HG03521 (cell line): ENCODE data around the gene PCLO.
"Not testable (repeated sequence)": the region's sequence is repeated elsewhere in the genome, so short reads cannot be mapped to it uniquely, and the experiment has no call there.

Experiments used
- ATAC-seq: cut with Tn5 transposase; IDR thresholded peaks from one replicate; pipeline ENCODE4 v1.9.1; 2021; ENCODE audit warnings: mild to moderate bottlenecking, moderate library complexity; ENCODE audit not compliant: unreplicated experiment

PCLO gene

GRCh38 chr7:82750007-82750406 is 412.7 kb downstream of the PCLO start:
- ATAC-seq: no peak

- no peak for ATAC-seq
These were observed 416.9 kb downstream of the PCLO start for GRCh38 chr7:82745820-82746219.

GRCh38 chr7:82745117-82745516 is 417.6 kb downstream of the PCLO start:
- ATAC-seq: no peak

- no peak for ATAC-seq
These were observed 420.5 kb downstream of the PCLO start for GRCh38 chr7:82742163-82742562.

- ATAC-seq: no peak
These were observed 421.2 kb downstream of the PCLO start for GRCh38 chr7:82741493-82741892.

GRCh38 chr7:82740246-82740848 is 422.3 kb downstream of the PCLO start:
- ATAC-seq: no peak

GRCh38 chr7:82736633-82737032 is 426.1 kb downstream of the PCLO start:
- ATAC-seq: no peak

GRCh38 chr7:82732677-82733076 is 430.0 kb downstream of the PCLO start:
- no peak for ATAC-seq

- ATAC-seq: no peak
These were observed 433.3 kb downstream of the PCLO start for GRCh38 chr7:82729172-82730030.

- ATAC-seq: no peak
These were observed 436.5 kb downstream of the PCLO start for GRCh38 chr7:82726038-82726800.

GRCh38 chr7:82723411-82723810 is 439.3 kb downstream of the PCLO start:
- ATAC-seq: no peak

GRCh38 chr7:82722946-82723345 is 439.7 kb downstream of the PCLO start:
- ATAC-seq: no peak

GRCh38 chr7:82715344-82715743 is 447.3 kb downstream of the PCLO start:
- no peak for ATAC-seq

GRCh38 chr7:82714883-82715282 is 447.8 kb downstream of the PCLO start:
- ATAC-seq: no peak

- no peak for ATAC-seq
These were observed 449.2 kb downstream of the PCLO start for GRCh38 chr7:82713506-82713905.

GRCh38 chr7:82706344-82706743 is 456.3 kb downstream of the PCLO start:
- not testable (repeated sequence) for ATAC-seq

- no peak for ATAC-seq
These were observed 457.0 kb downstream of the PCLO start for GRCh38 chr7:82705517-82706260.

GRCh38 chr7:82704121-82704520 is 458.6 kb downstream of the PCLO start:
- ATAC-seq: no peak
